ENCODE measurements around the gene MTARC1. TPM values are rescaled to one million over a fixed set of nuclear protein-coding genes. Genes with fewer than 3 reads are reported as not detected.

Gene MTARC1
- total and polyA plus RNA-seq, 2 experiments from 2014 or later, result 0.22 to 0.66 TPM

DNA sequence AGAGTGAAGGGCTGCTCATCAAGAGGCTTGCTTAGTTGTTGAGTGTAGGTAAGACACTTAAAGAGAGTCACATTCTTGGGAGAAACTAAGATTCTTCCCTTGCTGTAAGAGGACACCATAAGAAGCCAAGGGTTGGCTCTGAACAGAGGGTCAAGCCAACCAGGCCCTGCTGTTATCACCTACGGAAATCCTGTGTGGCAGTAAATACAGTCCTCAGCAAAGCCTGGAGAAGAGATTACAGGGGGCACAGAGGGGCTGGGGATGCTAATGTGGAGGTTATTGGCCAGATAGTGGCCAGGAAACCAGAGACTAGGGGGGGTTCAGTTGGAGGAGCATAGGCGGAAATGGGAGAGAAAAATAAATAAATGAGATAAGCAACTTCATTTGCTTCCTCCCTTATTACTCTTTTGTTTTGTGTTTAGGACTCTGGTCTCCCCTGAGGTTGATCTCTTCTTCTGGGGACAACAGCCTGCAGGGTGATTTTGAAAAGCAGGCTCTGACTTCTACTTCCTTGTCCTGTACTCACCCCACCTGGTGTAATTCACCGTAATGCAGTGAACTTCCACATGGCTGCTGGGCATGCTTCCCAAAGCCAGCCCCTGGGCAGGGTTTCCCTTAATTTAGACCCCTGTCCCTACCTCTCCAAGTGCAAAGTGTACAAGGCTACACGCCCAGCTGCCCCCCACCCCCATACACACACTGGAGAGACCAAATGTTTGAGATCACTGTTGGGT, 40.9 kb downstream of the MTARC1 start:
- Histone ChIP-seq H2AFZ (no peak overlapping the region), H3K27ac (no peak overlapping the region), H3K79me2 (ENCODE audit: insufficient read depth) (no peaks in the 10 kb centered on the region), H3K27me3 (replicated peaks; ENCODE audit: insufficient read depth) (no peaks in the 10 kb centered on the region; the same call in 1 of the 2 replicates), H3K4me2 (ENCODE audit: unreplicated experiment) (no peak overlapping the region), H3K9ac (no peak overlapping the region), H4K20me1 (ENCODE audit: insufficient read depth) (no peaks in the 10 kb centered on the region), H3K36me3 (ENCODE audit: low read depth) (no peaks in the 10 kb centered on the region), H3K9me3 (ENCODE audit: low read depth) (no peaks in the 10 kb centered on the region), H3K4me3 (no peak overlapping the region), H3K4me1 (ENCODE audit: insufficient read depth) (0 out of 2 replicates have a peak, but pooled peaks cover 5% of the 10 kb centered on the region), H3F3A (ENCODE audit: insufficient read depth) (no peaks in the 10 kb centered on the region; the same call in 1 of the 2 replicates), H3K9me2 (ENCODE audit: insufficient read depth) (no peaks in the 10 kb centered on the region)
- DNase-seq, result no peak
- TF ChIP-seq EZH2 (IDR thresholded peaks at IDR 0.05; ENCODE audit: insufficient read depth, poor library complexity, severe bottlenecking) (no peak), EZH2phosphoT487 (IDR thresholded peaks at IDR 0.05; ENCODE audit: insufficient read depth, low read depth) (no peak)
- in situ Hi-C loops (cut with MboI), result no loop called here
- WGBS, 2 experiments (ENCODE audit: low coverage in 1 of 2, low lambda C conversion rate in 2 of 2, missing lambda C conversion rate in 2 of 2), result 76 to 80% methylated on average over 4 of the region's 4 CpGs

DNA sequence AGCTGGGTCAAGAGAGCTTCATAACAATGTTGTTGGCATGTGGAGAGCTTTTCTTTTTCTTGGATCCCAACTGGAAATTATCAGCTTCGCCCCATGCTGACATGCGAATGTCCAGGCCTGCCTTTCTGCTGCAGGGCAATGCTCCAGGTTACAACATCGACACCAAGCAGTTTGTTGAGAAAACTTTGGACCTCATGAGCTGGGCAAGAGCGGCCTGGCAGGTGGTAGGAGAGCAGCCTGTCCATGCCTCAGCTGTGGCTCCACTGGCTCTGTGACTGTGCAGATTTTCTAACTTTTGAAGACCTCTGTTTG, 41.4 kb downstream of the MTARC1 start:
- Histone ChIP-seq H3K9me2 (ENCODE audit: insufficient read depth) (no peaks in the 10 kb centered on the region), H2AFZ (no peak overlapping the region), H4K20me1 (ENCODE audit: insufficient read depth) (no peaks in the 10 kb centered on the region), H3K4me3 (no peak overlapping the region), H3K9ac (no peak overlapping the region), H3K36me3 (ENCODE audit: low read depth) (no peaks in the 10 kb centered on the region), H3K4me1 (ENCODE audit: insufficient read depth) (0 out of 2 replicates have a peak, but pooled peaks cover 5% of the 10 kb centered on the region), H3K27ac (no peak overlapping the region), H3F3A (ENCODE audit: insufficient read depth) (no peaks in the 10 kb centered on the region; the same call in 1 of the 2 replicates), H3K79me2 (ENCODE audit: insufficient read depth) (no peaks in the 10 kb centered on the region), H3K27me3 (replicated peaks; ENCODE audit: insufficient read depth) (no peaks in the 10 kb centered on the region; the same call in 1 of the 2 replicates), H3K4me2 (ENCODE audit: unreplicated experiment) (no peak overlapping the region), H3K9me3 (ENCODE audit: low read depth) (no peaks in the 10 kb centered on the region)
- no peak for TF ChIP-seq EZH2 (IDR thresholded peaks at IDR 0.05; ENCODE audit: insufficient read depth, poor library complexity, severe bottlenecking)
- TF ChIP-seq EZH2phosphoT487 (IDR thresholded peaks at IDR 0.05; ENCODE audit: insufficient read depth, low read depth), result no peak
- WGBS, 2 experiments (ENCODE audit: low coverage in 1 of 2, low lambda C conversion rate in 2 of 2, missing lambda C conversion rate in 2 of 2), result 77 to 79% methylated on average over 4 of the region's 4 CpGs
- in situ Hi-C loops (cut with MboI), result no loop called here
- DNase-seq, result no peak

DNA sequence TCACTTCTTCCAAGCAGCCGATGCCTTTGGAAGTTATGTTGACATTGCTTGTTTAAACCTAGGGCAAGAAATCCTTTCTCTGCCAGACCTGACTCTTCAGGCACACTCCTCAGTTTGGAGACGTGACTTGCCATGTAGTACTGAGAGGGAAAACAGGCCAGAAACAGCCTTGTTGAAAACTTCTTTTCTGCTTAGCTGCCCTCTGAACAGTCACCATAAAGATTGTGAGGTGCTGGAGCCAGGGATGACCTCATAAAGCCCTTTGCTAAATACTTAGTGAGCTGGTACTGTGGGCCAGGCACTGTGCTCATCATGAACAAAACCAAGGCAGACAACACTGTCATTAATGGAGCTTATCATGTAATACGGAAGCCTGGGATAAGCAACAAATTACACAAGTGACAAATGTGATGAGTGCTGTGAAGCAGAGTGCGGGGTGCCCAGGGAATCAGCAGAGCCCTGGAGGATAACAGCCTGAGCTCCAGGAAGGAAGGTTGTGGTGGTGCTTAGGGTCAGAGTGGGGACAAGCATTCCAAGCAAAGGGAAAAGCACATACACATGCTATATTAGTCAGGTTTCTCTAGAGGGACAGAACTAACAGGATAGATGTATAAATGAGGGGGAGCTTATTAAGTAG, 42.4 kb downstream of the MTARC1 start:
- Histone ChIP-seq H4K20me1 (ENCODE audit: insufficient read depth) (no peaks in the 10 kb centered on the region), H3K79me2 (ENCODE audit: insufficient read depth) (no peaks in the 10 kb centered on the region), H3K9me3 (ENCODE audit: low read depth) (no peaks in the 10 kb centered on the region), H3K4me1 (ENCODE audit: insufficient read depth) (0 out of 2 replicates have a peak, but pooled peaks cover 5% of the 10 kb centered on the region), H3F3A (ENCODE audit: insufficient read depth) (no peaks in the 10 kb centered on the region; the same call in 1 of the 2 replicates), H3K27me3 (replicated peaks; ENCODE audit: insufficient read depth) (no peaks in the 10 kb centered on the region), H2AFZ (no peak overlapping the region), H3K4me2 (ENCODE audit: unreplicated experiment) (no peak overlapping the region), H3K4me3 (no peak overlapping the region), H3K9ac (no peak overlapping the region), H3K27ac (no peak overlapping the region), H3K9me2 (ENCODE audit: insufficient read depth) (no peaks in the 10 kb centered on the region), H3K36me3 (ENCODE audit: low read depth) (no peaks in the 10 kb centered on the region)
- DNase-seq, result no peak
- 66 to 85% methylated on average over 4 of the region's 4 CpGs for WGBS, 2 experiments (ENCODE audit: low coverage in 1 of 2, low lambda C conversion rate in 2 of 2, missing lambda C conversion rate in 2 of 2)
- TF ChIP-seq EZH2phosphoT487 (IDR thresholded peaks at IDR 0.05; ENCODE audit: insufficient read depth, low read depth), result no peak
- TF ChIP-seq EZH2 (IDR thresholded peaks at IDR 0.05; ENCODE audit: insufficient read depth, poor library complexity, severe bottlenecking), result no peak
- in situ Hi-C loops (cut with MboI), result no loop called here

DNA sequence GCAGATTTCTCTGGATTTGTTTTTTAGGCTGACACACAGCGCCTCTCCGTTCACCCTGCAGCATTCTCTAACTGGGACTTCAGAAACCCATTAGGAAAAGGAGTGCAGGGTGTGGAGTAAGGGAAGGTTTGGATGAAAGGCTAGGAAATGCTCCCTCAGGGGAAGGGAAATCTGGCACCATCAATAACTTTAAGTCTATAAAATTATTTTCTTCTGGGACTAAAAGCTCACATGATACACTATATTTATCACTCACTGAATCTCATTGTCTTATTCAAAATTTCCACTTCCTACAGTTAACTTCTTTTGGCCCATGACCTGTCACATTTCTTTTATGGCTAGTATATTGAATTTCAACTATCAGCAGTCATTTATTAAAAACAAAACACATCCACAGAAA, 46.7 kb downstream of the MTARC1 start:
- WGBS, 2 experiments (ENCODE audit: low coverage in 1 of 2, low lambda C conversion rate in 2 of 2, missing lambda C conversion rate in 2 of 2), result 10 to 19% methylated on average over 2 of the region's 2 CpGs
- Histone ChIP-seq H3K4me1 (ENCODE audit: insufficient read depth) (no peaks in the 10 kb centered on the region), H3K79me2 (ENCODE audit: insufficient read depth) (no peaks in the 10 kb centered on the region), H3K4me2 (ENCODE audit: unreplicated experiment) (no peak overlapping the region), H3K9me2 (ENCODE audit: insufficient read depth) (no peaks in the 10 kb centered on the region), H3F3A (ENCODE audit: insufficient read depth) (no peaks in the 10 kb centered on the region), H3K27me3 (replicated peaks; ENCODE audit: insufficient read depth) (no peaks in the 10 kb centered on the region), H3K27ac (no peak overlapping the region), H3K4me3 (no peak overlapping the region), H3K9me3 (ENCODE audit: low read depth) (no peaks in the 10 kb centered on the region), H3K36me3 (ENCODE audit: low read depth) (no peaks in the 10 kb centered on the region), H4K20me1 (ENCODE audit: insufficient read depth) (no peaks in the 10 kb centered on the region), H3K9ac (no peak overlapping the region), H2AFZ (no peak overlapping the region)
- DNase-seq, result no peak
- no peak for TF ChIP-seq EZH2phosphoT487 (IDR thresholded peaks at IDR 0.05; ENCODE audit: insufficient read depth, low read depth)
- in situ Hi-C loops (cut with MboI), result no loop called here

Data from GM23248 (cell line).